IMR-90 (cell line): ENCODE data around the gene ZNF525. TPM values are rescaled to one million over a fixed set of nuclear protein-coding genes. Genes with fewer than 3 reads are reported as not detected.

Experiments used
- ATAC-seq: fragments of 200-7000 bp; cut with Tn5 transposase; 2 replicates; pipeline ENCODE4 v1.9.1; 2020; ENCODE audit warnings: low read depth, mild to moderate bottlenecking, moderate library complexity
- BruUV-seq: library from RNA; stranded (reverse); fragments of 400-500 nt; replicated peaks from 2 replicates; lab custom pipeline; 2021; lab: Mats Ljungman, UMichigan
- CTCF ChIA-PET: fragments of 300-600 bp; formaldehyde crosslinking; extraction: SDS; loops from one replicate; lab custom pipeline; 2021; ENCODE audit warnings: antibody characterized with exemption; lab: Yijun Ruan, JAX
- POLR2A ChIA-PET: fragments of 300-600 bp; sonication (Branson Sonifier 250); formaldehyde crosslinking; loops from one replicate; lab custom pipeline; 2022; ENCODE audit warnings: antibody characterized with exemption; ENCODE audit not compliant: unreplicated experiment; lab: Charles Lee
- DNase-seq: peaks from one replicate; pipeline ENCODE4 v3.0.0; 2013
- H2AFZ ChIP-seq: replicated peaks from 2 replicates; pipeline ENCODE3; 2013; ENCODE audit warnings: low read length, mild to moderate bottlenecking; ENCODE audit not compliant: poor library complexity
- H2AK5ac ChIP-seq: 2 replicates; pipeline ENCODE4 v1.6.1; 2013; ENCODE audit warnings: low read depth, low read length, inconsistent platforms
- H2AK9ac ChIP-seq: replicated peaks from 2 replicates; pipeline ENCODE3; 2013; ENCODE audit warnings: mild to moderate bottlenecking, low read depth, low read length, moderate library complexity; ENCODE audit not compliant: poor library complexity
- H2BK120ac ChIP-seq: 2 replicates; pipeline ENCODE4 v1.6.1; 2013; ENCODE audit warnings: low read depth, low read length, inconsistent platforms
- H2BK15ac ChIP-seq: 3 replicates; pipeline ENCODE4 v1.6.1; 2013; ENCODE audit warnings: low read depth, low read length, inconsistent platforms
- H2BK20ac ChIP-seq: 2 replicates; pipeline ENCODE4 v1.6.1; 2013; ENCODE audit warnings: low read depth, mild to moderate bottlenecking, inconsistent platforms, low read length, moderate library complexity
- H2BK5ac ChIP-seq: 2 replicates; pipeline ENCODE4 v1.6.1; 2013; ENCODE audit warnings: mild to moderate bottlenecking, low read depth, low read length, inconsistent platforms; ENCODE audit not compliant: poor library complexity, severe bottlenecking
- H3K14ac ChIP-seq: replicated peaks from 2 replicates; pipeline ENCODE4 v1.6.1; 2013; ENCODE audit warnings: low read depth, low read length, inconsistent platforms
- H3K18ac ChIP-seq: 2 replicates; pipeline ENCODE4 v1.6.1; 2013; ENCODE audit warnings: low read depth, low read length, control low read depth
- H3K23ac ChIP-seq: 2 replicates; pipeline ENCODE4 v1.6.1; 2013; ENCODE audit warnings: low read depth, low read length, inconsistent platforms
- H3K27ac ChIP-seq: 2 replicates; pipeline ENCODE4 v1.5.1; 2013; ENCODE audit warnings: mild to moderate bottlenecking, control low read depth, low read length; ENCODE audit not compliant: insufficient read depth
- H3K27me3 ChIP-seq: 2 replicates; pipeline ENCODE4 v1.6.1; 2013; ENCODE audit warnings: low read length; ENCODE audit not compliant: control insufficient read depth, insufficient read depth
- H3K36me3 ChIP-seq: 2 replicates; pipeline ENCODE4 v1.6.1; 2013; ENCODE audit warnings: low read length, mixed read lengths; ENCODE audit not compliant: control insufficient read depth, insufficient read depth
- H3K4ac ChIP-seq: 2 replicates; pipeline ENCODE4 v1.6.1; 2013; ENCODE audit warnings: low read depth, low read length, inconsistent platforms
- H3K4me1 ChIP-seq: 2 replicates; pipeline ENCODE4 v1.6.1; 2013; ENCODE audit warnings: low read length, mixed read lengths; ENCODE audit not compliant: control insufficient read depth, insufficient read depth
- H3K4me2 ChIP-seq: 2 replicates; pipeline ENCODE4 v1.6.1; 2013; ENCODE audit warnings: low read depth, mild to moderate bottlenecking, control low read depth, low read length, moderate library complexity
- H3K4me3 ChIP-seq: 2 replicates; pipeline ENCODE4 v1.5.1; 2013; ENCODE audit warnings: low read depth, mild to moderate bottlenecking, control low read depth, low read length, moderate library complexity; ENCODE audit not compliant: insufficient read depth
- H3K56ac ChIP-seq: 2 replicates; pipeline ENCODE4 v1.6.1; 2013; ENCODE audit warnings: low read length, inconsistent platforms; ENCODE audit not compliant: insufficient read depth; ENCODE audit errors: extremely low read depth
- H3K79me1 ChIP-seq, 2 experiments: 2 replicates each; pipeline ENCODE4 v1.6.1; 2013; ENCODE audit warnings: low read length in 2 of 2, inconsistent platforms in 1 of 2, low read depth in 1 of 2
- H3K9ac ChIP-seq: 2 replicates; pipeline ENCODE4 v1.6.1; 2013; ENCODE audit warnings: low read depth, low read length, control low read depth
- H3K9me1 ChIP-seq: 2 replicates; pipeline ENCODE4 v1.6.1; 2013; ENCODE audit warnings: low read length, inconsistent platforms; ENCODE audit not compliant: insufficient read depth
- H3K9me3 ChIP-seq: 2 replicates; pipeline ENCODE4 v1.6.1; 2013; ENCODE audit warnings: low read length; ENCODE audit not compliant: control insufficient read depth, insufficient read depth
- H4K20me1 ChIP-seq: 2 replicates; pipeline ENCODE4 v1.6.1; 2013; ENCODE audit warnings: low read length, inconsistent platforms; ENCODE audit not compliant: insufficient read depth
- H4K5ac ChIP-seq: 2 replicates; pipeline ENCODE4 v1.6.1; 2013; ENCODE audit warnings: mild to moderate bottlenecking, low read depth, low read length, control low read depth
- H4K8ac ChIP-seq, 2 experiments: 2 replicates each; pipeline ENCODE4 v1.6.1; 2013; ENCODE audit warnings: low read depth in 2 of 2, low read length in 2 of 2, control low read depth in 1 of 2, inconsistent platforms in 1 of 2
- H4K91ac ChIP-seq: 2 replicates; pipeline ENCODE4 v1.6.1; 2013; ENCODE audit warnings: low read depth, low read length, inconsistent platforms; ENCODE audit not compliant: insufficient read depth
- BHLHE40 ChIP-seq: fragments of 150-350 bp; IDR thresholded peaks from 2 replicates; pipeline ENCODE4 v1.6.1; 2016; ENCODE audit warnings: mild to moderate bottlenecking, low read depth, low read length
- CEBPB ChIP-seq: IDR thresholded peaks from 2 replicates; pipeline ENCODE4 v1.6.1; 2012; ENCODE audit warnings: low read depth, low read length, improper control_type of control experiment
- CHD1 ChIP-seq: IDR thresholded peaks from 2 replicates; pipeline ENCODE4 v1.6.1; 2012; ENCODE audit warnings: low read depth, low read length, improper control_type of control experiment
- RCOR1 ChIP-seq: IDR thresholded peaks from 2 replicates; pipeline ENCODE4 v1.6.1; 2012; ENCODE audit warnings: mild to moderate bottlenecking, low read length, improper control_type of control experiment; ENCODE audit not compliant: insufficient replicate concordance
- SMC3 ChIP-seq: fragments of 150-350 bp; IDR thresholded peaks from 2 replicates; pipeline ENCODE4 v1.6.1; 2016; ENCODE audit warnings: low read depth, mild to moderate bottlenecking, antibody characterized with exemption, low read length, moderate library complexity
- USF2 ChIP-seq: fragments of 150-350 bp; IDR thresholded peaks from 2 replicates; pipeline ENCODE4 v1.6.1; 2017; ENCODE audit warnings: mild to moderate bottlenecking, antibody characterized with exemption, low read length, low read depth
- WGBS, 2 experiments: methylation state at CpG; one replicate each; pipeline versions ENCODE4 v1.1.5 to v1.1.7; 2013; ENCODE audit warnings: missing lambda C conversion rate in 2 of 2; ENCODE audit not compliant: insufficient read length in 1 of 2; ENCODE audit errors: extremely low coverage in 2 of 2; 5-methylcytosine and 5-hydroxymethylcytosine counted together
- dilution Hi-C: fragments of 300-500 bp; cut with HindIII; formaldehyde crosslinking; loops from one replicate; pipeline ENCODE4 v1.14.3; 2018; ENCODE audit warnings: low sequenced_read_pairs; ENCODE audit not compliant: unreplicated experiment
- in situ Hi-C: fragments of 300-500 bp; cut with MboI; formaldehyde crosslinking; loops from 3 replicates; pipeline ENCODE4 v1.14.3; 2019; ENCODE audit warnings: low sequenced_read_pairs, inconsistent platforms, mixed read lengths
- intact Hi-C: fragments of 100-400 bp; cut with micrococcal nuclease; formaldehyde crosslinking; loops from 2 replicates; pipeline ENCODE4 v1.10.0; 2022
- polyA plus RNA-seq, 3 experiments: library from polyadenylated mRNA; depleted of rRNA; stranded (reverse); fragments of >200 nt; gene quantifications; 2 replicates each; pipeline ENCODE4 v1.2.3, GENCODE V29; 2012; ENCODE audit warnings: low replicate concordance in 1 of 3
- total RNA-seq: library from RNA; depleted of rRNA; stranded (reverse); fragments of >200 nt; gene quantifications from 2 replicates; pipeline ENCODE4 v1.2.3, GENCODE V29; 2012

ZNF525 gene
- total and polyA plus RNA-seq, 2 of the 4 experiments (the other 2 are of a cell fraction): 1.4 to 4.5 TPM

- Histone ChIP-seq H3K9me1 (no peaks in the 10 kb centered on the region), H3K14ac (no peak overlapping the region), H2BK15ac (no peak overlapping the region), H3K27ac (no peak overlapping the region), H3K79me1 (no peaks in the 10 kb centered on the region), H4K8ac (no peak overlapping the region), H2BK20ac (no peak overlapping the region), H3K56ac (no peak overlapping the region), H3K4me3 (no peak overlapping the region), H3K9me3 (peaks cover 9% of the 10 kb centered on the region), H2AK5ac (no peak overlapping the region), H3K9ac (no peak overlapping the region), H3K36me3 (0 out of 2 replicates have a peak, but pooled peaks cover 3% of the 10 kb centered on the region), H2BK5ac (no peak overlapping the region), H2AFZ (no peak overlapping the region), H2BK120ac (no peak overlapping the region), H3K23ac (no peak overlapping the region), H4K20me1 (no peaks in the 10 kb centered on the region), H2AK9ac (no peak overlapping the region), H3K4me2 (no peak overlapping the region), H3K4me1 (no peaks in the 10 kb centered on the region; the same call in 1 of the 2 replicates), H3K18ac (no peak overlapping the region), H4K5ac (no peak overlapping the region), H4K91ac (no peak overlapping the region), H3K4ac (no peak overlapping the region), H3K27me3 (no peaks in the 10 kb centered on the region)
- intact Hi-C loops: loop anchor here (10.0 kb wide), 1 partner anchor 195 kb away; the partner anchor contains the start of gene ZNF665
- ChIA-PET CTCF (no interaction called here), POLR2A (no interaction called here)
- ATAC-seq (no peak), DNase-seq (no peak)
- TF ChIP-seq SMC3 (no peak), CEBPB (no peak), BHLHE40 (no peak), RCOR1 (no peak), CHD1 (no peak), USF2 (no peak)
- dilution Hi-C loops: no loop called here
- 57% methylated on average over 1 of the region's 22 CpGs; no CpG with 5 or more reads in 1 of the 2 experiments for WGBS, 2 experiments
- in situ Hi-C loops: no loop called here
- BruUV-seq: no TSS peak
These were observed 24.5 kb downstream of the ZNF525 start for GRCh38 chr19:53389978-53390377.
